Keratinocyte (primary cell): Measurements from ENCODE around the gene LENG8. TPM values are rescaled to one million over a fixed set of nuclear protein-coding genes. Genes with fewer than 3 reads are reported as not detected.

Source experiments
- DNase-seq: peaks from one replicate; pipeline ENCODE4 v3.0.0-alpha.2; 2011; ENCODE audit warnings: low read depth, missing footprints, low spot score
- FAIRE-seq: peaks from 2 replicates; lab custom pipeline; 2011; peaks lifted over from hg19 to GRCh38; lab: Jason Lieb, UNC
- H2AFZ ChIP-seq: 2 replicates; pipeline ENCODE4 v1.6.0; 2012; ENCODE audit warnings: low read length, control low read depth, inconsistent platforms; ENCODE audit not compliant: control insufficient read depth
- H3K27ac ChIP-seq: 2 replicates; pipeline ENCODE4 v1.5.1; 2011; ENCODE audit warnings: low read length; ENCODE audit not compliant: control insufficient read depth, insufficient read depth
- H3K27me3 ChIP-seq: 3 replicates; pipeline ENCODE4 v1.6.0; 2011; ENCODE audit warnings: low read length; ENCODE audit not compliant: control insufficient read depth, insufficient read depth; ENCODE audit errors: extremely low read depth
- H3K36me3 ChIP-seq, 2 experiments: 2 replicates in 1 of 2; 3 replicates in 1 of 2; pipeline ENCODE4 v1.5.1; 2011; ENCODE audit warnings: low read length in 2 of 2, mild to moderate bottlenecking in 1 of 2; ENCODE audit not compliant: control insufficient read depth in 2 of 2, insufficient read depth in 2 of 2; ENCODE audit errors: extremely low read depth in 1 of 2
- H3K4me1 ChIP-seq: 3 replicates; pipeline ENCODE4 v1.5.1; 2011; ENCODE audit warnings: low read length; ENCODE audit not compliant: control insufficient read depth, insufficient read depth; ENCODE audit errors: extremely low read depth
- H3K4me2 ChIP-seq: 3 replicates; pipeline ENCODE4 v1.6.0; 2011; ENCODE audit warnings: low read depth, low read length; ENCODE audit not compliant: control insufficient read depth, insufficient read depth; ENCODE audit errors: extremely low read depth
- H3K4me3 ChIP-seq, 3 experiments: fragments of 200-600 bp in 1 of 3; sonication (generic) in 1 of 3; 2 replicates in 2 of 3; 3 replicates in 1 of 3; pipeline ENCODE4 v1.5.1; 2011 to 2016; ENCODE audit warnings: low read length in 3 of 3, mild to moderate bottlenecking in 3 of 3, control low read depth in 2 of 3, inconsistent platforms in 1 of 3, low read depth in 1 of 3, mixed read lengths in 1 of 3, mixed run types in 1 of 3, moderate library complexity in 1 of 3; ENCODE audit not compliant: control insufficient read depth in 2 of 3, insufficient read depth in 2 of 3; ENCODE audit errors: extremely low read depth in 1 of 3
- H3K79me2 ChIP-seq: 2 replicates; pipeline ENCODE4 v1.6.0; 2012; ENCODE audit warnings: low read length; ENCODE audit not compliant: control insufficient read depth, insufficient read depth
- H3K9ac ChIP-seq: 3 replicates; pipeline ENCODE4 v1.6.0; 2011; ENCODE audit warnings: low read length; ENCODE audit not compliant: control insufficient read depth, insufficient read depth; ENCODE audit errors: extremely low read depth
- H3K9me1 ChIP-seq: 3 replicates; pipeline ENCODE4 v1.6.0; 2011; ENCODE audit warnings: low read length; ENCODE audit not compliant: control insufficient read depth, insufficient read depth; ENCODE audit errors: extremely low read depth
- H3K9me3 ChIP-seq: 2 replicates; pipeline ENCODE4 v1.5.1; 2012; ENCODE audit warnings: low read depth, low read length; ENCODE audit not compliant: control insufficient read depth
- H4K20me1 ChIP-seq: 3 replicates; pipeline ENCODE4 v1.6.0; 2011; ENCODE audit warnings: low read length; ENCODE audit not compliant: control insufficient read depth, insufficient read depth; ENCODE audit errors: extremely low read depth
- CTCF ChIP-seq, 3 experiments: IDR thresholded peaks in 1 of 3; conservative IDR thresholded peaks in 1 of 3; optimal IDR thresholded peaks in 1 of 3; 2 replicates in 2 of 3; 3 replicates in 1 of 3; pipeline versions ENCODE3 to v1.5.1; 2011; ENCODE audit warnings: low read length in 3 of 3, mild to moderate bottlenecking in 3 of 3, moderate library complexity in 2 of 3, control low read depth in 1 of 3, inconsistent platforms in 1 of 3; ENCODE audit not compliant: insufficient read depth in 2 of 3; ENCODE audit errors: extremely low read depth in 1 of 3
- EZH2 ChIP-seq: IDR thresholded peaks from one replicate; pipeline ENCODE4 v1.6.1; 2012; ENCODE audit warnings: inconsistent platforms, mild to moderate bottlenecking, low read length, moderate library complexity
- dilution Hi-C: fragments of 300-500 bp; cut with MboI; formaldehyde crosslinking; loops from one replicate; pipeline ENCODE4 v1.7.0; 2020; ENCODE audit warnings: low sequenced_read_pairs; ENCODE audit not compliant: extremely low pct_ligation_motif_present
- polyA plus RNA-seq, 5 experiments: library from polyadenylated mRNA; depleted of rRNA in 3 of 5; stranded (reverse) in 3 of 5; stranded (forward) in 1 of 5; unstranded in 1 of 5; fragments of >200 nt; gene quantifications; 1 replicate in 1 of 5; 2 replicates in 3 of 5; 3 replicates in 1 of 5; pipeline versions ENCODE4 v1.2.1 to v1.2.3, GENCODE V29; 2011 to 2012; ENCODE audit warnings: missing spikeins in 2 of 5, low read depth in 1 of 5, low replicate concordance in 1 of 5

Gene LENG8
- polyA plus RNA-seq, 1 donor (not counting 4 experiments of a cell fraction or from before 2014, with no cell fraction given) = 29.4 TPM

GRCh38 chr19:54420068-54420382 is 29.0 kb upstream of the LENG8 start:
- DNase-seq = no peak
- Histone ChIP-seq H3K27me3 (peaks cover 49% of the 10 kb centered on the region), H3K9ac (no peak overlapping the region), H3K9me1 (no peaks in the 10 kb centered on the region), H3K4me3 (no peak overlapping the region), H3K27ac (no peak overlapping the region), H3K36me3 (no peaks in the 10 kb centered on the region), H3K4me1 (no peaks in the 10 kb centered on the region), H3K4me2 (no peak overlapping the region), H3K79me2 (no peaks in the 10 kb centered on the region), H3K9me3 (no peaks in the 10 kb centered on the region), H2AFZ (no peak overlapping the region), H4K20me1 (no peaks in the 10 kb centered on the region)
- dilution Hi-C loops = no loop called here
- FAIRE-seq = no peak
- TF ChIP-seq EZH2 (no peak), CTCF (optimal IDR thresholded peaks at IDR 0.05 in 1 of 3, IDR thresholded peaks at IDR 0.05 in 1 of 3, conservative IDR thresholded peaks at IDR 0.05 in 1 of 3; ENCODE audit: extremely low read depth in 1 of 3, insufficient read depth in 2 of 3, low read length in 3 of 3) (no peak)

GRCh38 chr19:54420383-54421168 is 28.4 kb upstream of the LENG8 start:
- H3K9me1 ChIP-seq = no peaks in the 10 kb centered on the region
- H3K79me2 ChIP-seq = no peaks in the 10 kb centered on the region
- TF ChIP-seq CTCF (optimal IDR thresholded peaks at IDR 0.05 in 1 of 3, IDR thresholded peaks at IDR 0.05 in 1 of 3, conservative IDR thresholded peaks at IDR 0.05 in 1 of 3; ENCODE audit: extremely low read depth in 1 of 3, insufficient read depth in 2 of 3, low read length in 3 of 3) (no peak), EZH2 (no peak)
- no peak for FAIRE-seq
- DNase-seq = no peak
- H3K4me3 ChIP-seq = no peak overlapping the region
- no peaks in the 10 kb centered on the region for H3K4me1 ChIP-seq
- no peaks in the 10 kb centered on the region for H3K36me3 ChIP-seq
- no peak overlapping the region for H3K4me2 ChIP-seq
- H3K9me3 ChIP-seq = no peaks in the 10 kb centered on the region
- dilution Hi-C loops = no loop called here
- peaks cover 45% of the 10 kb centered on the region for H3K27me3 ChIP-seq
- no peak overlapping the region for H2AFZ ChIP-seq
- H4K20me1 ChIP-seq = no peaks in the 10 kb centered on the region
- H3K27ac ChIP-seq = no peak overlapping the region
- no peak overlapping the region for H3K9ac ChIP-seq
